Skeletal muscle satellite cell (primary cell): Measurements from ENCODE around the gene GARS1.

Experiments
- H3K27me3 ChIP-seq: 2 replicates; pipeline ENCODE4 v1.7.0; 2013; ENCODE audit warnings: low read length; ENCODE audit not compliant: control insufficient read depth, insufficient read depth
- H3K36me3 ChIP-seq: 2 replicates; pipeline ENCODE4 v1.7.0; 2013; ENCODE audit warnings: mild to moderate bottlenecking, control low read depth, low read length; ENCODE audit not compliant: insufficient read depth
- H3K4me1 ChIP-seq: 2 replicates; pipeline ENCODE4 v1.7.0; 2013; ENCODE audit warnings: low read length; ENCODE audit not compliant: control insufficient read depth, insufficient read depth
- H3K4me2 ChIP-seq: 2 replicates; pipeline ENCODE4 v1.7.0; 2013; ENCODE audit warnings: mild to moderate bottlenecking, low read length
- H3K4me3 ChIP-seq: 2 replicates; pipeline ENCODE4 v1.7.0; 2013; ENCODE audit warnings: low read length
- H3K9ac ChIP-seq: 2 replicates; pipeline ENCODE4 v1.7.0; 2013; ENCODE audit warnings: mild to moderate bottlenecking, low read depth, low read length, moderate library complexity
- H3K9me3 ChIP-seq: replicated peaks from 2 replicates; pipeline ENCODE4 v1.7.0; 2013; ENCODE audit warnings: mild to moderate bottlenecking, control low read depth, low read length

The GARS1 gene

GRCh38 chr7:30674876-30675275 is 80.2 kb downstream of the GARS1 start:
- peaks cover 61% of the 10 kb centered on the region for H3K27me3 ChIP-seq
- H3K9me3 ChIP-seq: no peaks in the 10 kb centered on the region
- H3K4me3 ChIP-seq: no peak overlapping the region
- H3K36me3 ChIP-seq: no peaks in the 10 kb centered on the region
- H3K4me1 ChIP-seq: no peaks in the 10 kb centered on the region
- no peak overlapping the region for H3K4me2 ChIP-seq
- H3K9ac ChIP-seq: no peak overlapping the region

DNA sequence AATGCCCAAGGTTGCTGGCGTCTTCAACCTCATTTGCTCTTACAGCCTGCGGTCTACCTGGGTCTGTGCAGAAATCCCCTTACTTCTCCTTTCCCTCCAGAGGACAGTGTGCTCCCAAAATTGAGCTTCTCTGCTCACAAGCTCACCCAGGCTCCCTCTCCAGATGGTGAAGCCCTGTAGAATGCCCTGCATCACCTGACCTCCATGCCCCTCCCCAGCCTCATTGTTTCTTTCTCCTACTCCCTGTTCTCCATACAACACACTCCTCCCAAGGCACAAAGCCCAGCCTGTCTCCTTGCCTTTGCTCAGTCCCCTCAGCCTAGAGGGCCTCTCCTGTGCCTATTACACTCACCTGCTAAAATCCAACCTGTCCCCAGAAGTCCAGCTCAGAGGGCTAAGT is 84.1 kb downstream of the GARS1 start:
- Histone ChIP-seq H3K4me3 (no peak overlapping the region), H3K27me3 (peaks cover 96% of the 10 kb centered on the region), H3K9me3 (no peaks in the 10 kb centered on the region), H3K36me3 (no peaks in the 10 kb centered on the region), H3K4me2 (no peak overlapping the region), H3K4me1 (no peaks in the 10 kb centered on the region), H3K9ac (no peak overlapping the region)

DNA sequence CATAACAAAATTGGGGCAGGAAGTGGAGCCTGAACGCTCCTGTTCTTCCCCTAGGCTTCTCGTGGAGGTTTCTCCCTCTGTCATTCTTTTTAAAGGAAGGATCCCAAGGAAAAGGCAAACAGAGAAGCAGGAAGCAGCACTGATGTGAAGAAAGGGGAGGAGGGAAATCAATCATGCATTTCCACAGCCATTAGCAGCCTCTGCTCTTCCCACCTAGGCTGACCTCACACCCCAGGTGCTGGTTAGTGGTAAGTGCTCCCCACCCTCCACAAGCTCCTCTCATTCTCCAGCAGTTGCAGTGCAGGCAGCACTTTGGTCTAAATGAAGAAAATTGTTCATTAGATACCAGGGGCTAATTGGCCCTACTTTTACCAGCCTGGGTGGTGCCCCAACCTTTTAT is 85.0 kb downstream of the GARS1 start:
- H3K27me3 ChIP-seq: peaks cover 99% of the 10 kb centered on the region
- no peak overlapping the region for H3K4me2 ChIP-seq
- H3K36me3 ChIP-seq: no peaks in the 10 kb centered on the region
- no peaks in the 10 kb centered on the region for H3K4me1 ChIP-seq
- H3K4me3 ChIP-seq: no peak overlapping the region
- H3K9ac ChIP-seq: no peak overlapping the region
- no peaks in the 10 kb centered on the region for H3K9me3 ChIP-seq

DNA sequence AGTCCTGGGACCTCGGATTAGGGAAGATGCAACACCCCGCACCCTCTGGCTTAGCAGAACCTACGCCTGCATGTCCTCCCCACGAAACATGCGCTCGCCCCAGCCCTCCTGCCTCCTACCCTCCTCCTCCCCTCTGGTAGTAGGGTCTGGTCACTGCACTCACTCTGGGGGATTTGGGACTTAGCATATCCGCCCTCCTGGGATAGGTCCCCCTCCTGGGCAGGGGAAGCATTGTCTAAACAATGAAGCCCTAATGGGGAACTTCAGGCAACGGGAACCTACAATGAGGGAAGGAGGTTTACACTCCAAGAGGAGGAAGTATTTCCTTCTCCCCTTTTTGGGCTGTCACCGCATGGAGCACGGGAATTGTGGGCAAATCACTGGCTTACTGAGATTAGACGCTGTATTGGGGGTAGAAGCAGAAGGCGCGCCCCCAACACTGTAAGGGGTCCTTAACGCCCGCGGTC is 86.7 kb downstream of the GARS1 start:
- peak overlapping the region; percentile 56 for H3K4me2 ChIP-seq
- no peaks in the 10 kb centered on the region for H3K9me3 ChIP-seq
- peaks cover 99% of the 10 kb centered on the region for H3K27me3 ChIP-seq
- H3K9ac ChIP-seq: no peak overlapping the region
- no peaks in the 10 kb centered on the region for H3K4me1 ChIP-seq
- no peaks in the 10 kb centered on the region for H3K36me3 ChIP-seq
- no peak overlapping the region for H3K4me3 ChIP-seq

- H3K4me3 ChIP-seq: no peak overlapping the region
- H3K36me3 ChIP-seq: no peaks in the 10 kb centered on the region
- peak overlapping the region; percentile 56 for H3K4me2 ChIP-seq
- H3K9ac ChIP-seq: no peak overlapping the region
- peaks cover 94% of the 10 kb centered on the region for H3K27me3 ChIP-seq
- no peaks in the 10 kb centered on the region for H3K4me1 ChIP-seq
- no peaks in the 10 kb centered on the region for H3K9me3 ChIP-seq
Measured at GRCh38 chr7:30681815-30682211, 87.1 kb downstream of the GARS1 start.

DNA sequence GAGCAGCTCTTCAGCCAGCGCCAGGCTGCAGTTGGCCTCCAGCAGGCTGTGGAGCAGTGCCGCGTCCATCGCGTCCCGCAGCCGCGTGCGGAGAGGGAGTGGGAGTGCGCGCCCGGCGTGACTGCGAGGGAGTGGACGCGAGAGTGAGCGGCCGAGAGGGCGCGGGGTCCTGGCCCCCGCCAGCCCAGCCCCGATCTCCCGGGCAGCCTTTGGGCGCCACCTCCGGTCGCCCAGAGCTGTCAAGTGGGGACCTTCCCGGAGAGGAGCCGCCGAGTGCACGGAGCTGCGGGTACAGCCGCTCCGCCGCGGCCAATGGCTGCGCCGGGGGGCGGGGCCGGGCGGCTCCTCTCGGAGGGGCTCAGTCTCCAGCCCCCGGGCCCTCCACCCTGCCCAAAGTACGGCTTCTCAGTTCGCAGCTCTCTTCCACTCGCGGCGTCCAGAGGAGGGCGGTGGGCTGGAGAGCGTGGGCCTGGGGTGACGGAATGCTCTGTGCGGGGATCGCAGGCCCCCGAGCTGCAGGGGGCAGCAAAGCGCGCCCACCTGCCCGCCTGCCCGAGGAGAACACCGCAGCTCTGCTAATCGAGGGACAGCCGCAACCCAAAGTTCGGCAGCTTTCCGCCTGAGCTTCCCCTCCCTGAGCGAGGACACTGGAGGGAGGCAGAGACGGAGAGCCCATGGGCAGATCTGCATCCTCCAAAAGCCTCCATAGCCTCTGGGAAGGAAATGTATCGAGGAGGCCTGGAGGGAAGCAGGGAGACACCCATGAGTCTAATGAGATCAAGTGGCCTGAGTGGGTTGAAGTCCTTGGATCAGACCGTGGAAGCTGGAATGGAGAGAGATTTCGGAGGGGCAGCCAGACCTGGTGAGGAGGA is 87.8 kb downstream of the GARS1 start, which contains the start of gene CRHR2:
TSS of gene CRHR2 (minus strand) at position 245 of the 872 bp plus-strand sequence. CDS start at position 69, 176 bp downstream.
- no peaks in the 10 kb centered on the region for H3K36me3 ChIP-seq
- no peak within 1 kb of the TSS for H3K4me3 ChIP-seq
- no peaks in the 10 kb centered on the region for H3K9me3 ChIP-seq
- no peaks in the 10 kb centered on the region for H3K4me1 ChIP-seq
- H3K4me2 ChIP-seq: peak within 1 kb of the TSS; percentile 56
- peaks cover 89% of the 10 kb centered on the region for H3K27me3 ChIP-seq
- no peak within 1 kb of the TSS for H3K9ac ChIP-seq

DNA sequence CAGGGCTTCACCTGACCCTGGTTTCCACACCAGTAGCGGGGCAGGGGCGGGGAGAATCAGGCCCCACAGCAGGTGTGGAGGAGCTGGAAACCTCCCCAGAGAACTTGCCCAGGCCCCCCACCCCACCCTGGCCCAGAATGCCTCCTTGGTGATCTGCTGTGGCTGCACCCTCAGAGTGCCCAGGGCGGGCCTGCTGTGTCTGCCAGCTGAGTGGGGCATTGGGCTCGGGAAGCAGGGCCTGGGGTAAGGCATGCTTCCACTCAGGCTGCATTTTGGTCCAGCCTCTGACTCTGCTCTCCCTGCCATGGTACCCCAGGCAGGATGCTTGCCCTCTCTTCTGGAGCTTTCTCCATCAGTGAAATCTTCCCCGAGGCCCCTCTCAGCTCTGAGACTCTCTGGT is 88.6 kb downstream of the GARS1 start:
- H3K27me3 ChIP-seq: peaks cover 86% of the 10 kb centered on the region

More for the DNA sequence above, 88.6 kb downstream of the GARS1 start:
- no peak overlapping the region for H3K9ac ChIP-seq
- no peaks in the 10 kb centered on the region for H3K4me1 ChIP-seq
- no peaks in the 10 kb centered on the region for H3K9me3 ChIP-seq
- no peaks in the 10 kb centered on the region for H3K36me3 ChIP-seq
- H3K4me2 ChIP-seq: no peak overlapping the region
- no peak overlapping the region for H3K4me3 ChIP-seq
